AG20443 (cell line): ENCODE data around the gene NRXN3.
A peak's percentile ranks its signal among the peaks of the same experiment; 100 is the strongest.

Experiments used
- DNase-seq: peaks from one replicate; pipeline ENCODE4 v3.0.0; 2012; ENCODE audit warnings: low spot score, mixed read lengths

Gene NRXN3

GRCh38 chr14:78829274-78829673 lies 659.1 kb downstream of the NRXN3 start:
- DNase-seq, result no peak

GRCh38 chr14:78834766-78835451 lies 664.7 kb downstream of the NRXN3 start:
- no peak for DNase-seq

GRCh38 chr14:78835909-78836308 lies 665.7 kb downstream of the NRXN3 start:
- DNase-seq, result no peak

DNA sequence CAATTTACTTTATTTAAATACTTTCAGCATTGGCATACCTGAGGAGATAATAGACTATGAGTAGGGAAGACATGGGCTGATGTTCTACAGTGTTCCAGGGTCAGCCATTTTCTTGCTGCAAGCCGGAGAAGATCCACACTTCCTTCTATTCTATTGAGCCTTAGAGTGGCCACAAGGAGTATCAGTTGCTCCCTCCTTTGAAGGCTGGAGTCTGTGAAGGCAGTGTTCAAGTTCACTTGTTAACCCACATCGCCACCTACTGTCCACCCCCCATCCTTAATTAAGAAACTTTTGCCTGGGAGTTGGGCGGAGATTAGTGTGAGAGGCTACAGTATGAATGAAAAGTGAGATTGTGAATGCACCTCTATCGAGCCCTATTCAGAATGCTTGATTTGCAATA lies 666.6 kb downstream of the NRXN3 start:
- DNase-seq, result peak; percentile 61

- no peak for DNase-seq
Measured at GRCh38 chr14:78838959-78839358, 668.8 kb downstream of the NRXN3 start.

DNA sequence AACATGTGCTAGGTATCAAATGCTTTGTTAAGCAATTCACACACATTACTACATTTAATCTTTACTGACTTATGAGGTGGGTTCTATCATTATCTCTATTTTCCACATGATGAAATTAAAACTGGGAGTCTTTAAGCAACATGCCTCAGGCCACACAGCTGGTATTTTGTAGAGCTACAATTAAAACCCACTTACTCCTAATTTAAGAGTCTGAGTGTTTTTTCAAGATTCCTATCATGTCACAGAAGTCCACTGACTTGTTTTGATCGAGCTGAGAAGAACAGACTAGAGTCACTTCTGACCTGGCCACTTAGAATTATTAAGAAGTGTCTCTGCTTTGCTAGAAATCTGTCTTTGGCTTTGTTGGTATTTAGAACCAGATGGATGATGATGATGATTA lies 670.7 kb downstream of the NRXN3 start:
- DNase-seq, result no peak

DNA sequence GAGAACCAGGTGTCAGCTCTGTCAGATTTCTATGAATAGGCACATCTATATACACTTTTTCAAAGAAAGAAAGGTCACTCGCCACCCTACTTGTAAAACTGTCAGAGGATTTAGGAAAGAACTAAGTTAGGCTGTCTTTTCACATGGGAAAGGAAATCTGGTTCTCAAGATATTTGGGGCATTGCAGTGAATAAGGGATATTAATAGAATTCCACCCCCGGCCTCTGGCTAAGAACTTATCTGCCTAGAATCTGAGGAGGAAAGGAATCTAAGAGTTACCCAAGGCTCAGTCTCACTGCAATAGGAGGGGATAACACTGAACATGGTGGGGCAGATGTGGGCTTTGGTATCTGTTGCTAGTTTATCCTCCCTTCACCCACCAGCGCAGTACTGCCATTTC lies 677.6 kb downstream of the NRXN3 start:
- no peak for DNase-seq

GRCh38 chr14:78848234-78848820 lies 678.2 kb downstream of the NRXN3 start:
- DNase-seq, result peak; percentile 43

DNA sequence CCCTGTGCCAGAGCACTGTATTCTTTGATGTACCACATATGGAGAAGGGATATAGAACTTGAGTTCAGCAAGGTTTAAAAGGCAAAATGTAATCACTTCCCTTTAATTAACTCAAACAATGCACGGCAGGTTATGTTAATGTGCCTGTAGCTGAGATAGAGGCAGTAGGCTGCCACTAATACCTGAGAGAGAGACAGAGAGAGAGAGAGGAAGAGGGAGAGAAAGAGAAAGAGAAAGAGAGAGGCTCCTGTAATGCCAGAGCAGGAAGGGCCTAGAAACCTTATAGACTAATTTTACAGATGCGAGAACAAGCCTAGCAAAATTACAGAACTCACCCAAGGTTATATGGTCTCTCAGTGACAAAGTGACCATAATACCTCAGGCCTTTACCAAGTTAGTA lies 679.8 kb downstream of the NRXN3 start:
- no peak for DNase-seq

GRCh38 chr14:78851189-78851588 lies 681.0 kb downstream of the NRXN3 start:
- DNase-seq, result no peak

DNA sequence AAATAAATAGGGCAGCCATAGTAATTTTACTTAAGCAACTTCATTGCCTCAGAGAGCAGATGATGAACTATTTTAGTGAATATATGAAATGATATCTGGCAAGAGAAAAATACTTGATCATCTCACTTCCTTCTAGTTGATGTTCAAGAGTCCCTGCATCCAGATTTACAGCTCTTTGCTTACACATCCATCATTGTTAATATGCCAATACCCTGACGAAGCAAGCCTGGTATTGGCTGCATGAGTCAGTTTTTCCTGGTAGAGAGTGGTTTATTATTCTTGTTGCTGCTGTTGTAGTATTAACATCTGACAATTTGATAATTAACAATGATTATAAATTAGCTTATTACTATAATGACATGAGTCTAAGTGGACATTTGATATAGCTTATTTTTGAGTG lies 681.9 kb downstream of the NRXN3 start:
- no peak for DNase-seq

DNA sequence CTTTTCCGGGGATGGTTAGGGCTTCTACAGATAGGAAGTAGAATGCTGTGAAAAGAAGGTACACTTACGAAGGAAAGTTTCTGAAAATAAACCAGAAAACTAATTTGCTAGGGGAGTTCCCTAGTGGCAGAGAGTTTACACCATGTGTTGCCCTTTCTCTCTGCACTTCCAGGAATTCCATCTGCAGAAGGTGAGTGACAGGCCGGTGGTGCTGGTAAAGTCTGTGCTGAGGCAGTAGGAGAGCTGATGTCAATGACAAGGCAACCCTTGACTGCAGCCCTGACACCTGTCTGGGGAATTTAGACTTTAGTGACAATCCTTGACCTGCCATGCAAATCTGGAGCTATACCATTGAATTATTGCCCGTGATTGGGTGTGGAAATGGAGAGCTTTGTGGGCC lies 687.8 kb downstream of the NRXN3 start:
- no peak for DNase-seq

- DNase-seq, result peak; percentile 25
Measured at GRCh38 chr14:78863143-78863542, 693.0 kb downstream of the NRXN3 start.

- DNase-seq, result no peak
Measured at GRCh38 chr14:78872837-78873236, 702.7 kb downstream of the NRXN3 start.

GRCh38 chr14:78873581-78873980 lies 703.4 kb downstream of the NRXN3 start:
- DNase-seq, result no peak

- no peak for DNase-seq
Measured at GRCh38 chr14:78875049-78875448, 704.9 kb downstream of the NRXN3 start.

DNA sequence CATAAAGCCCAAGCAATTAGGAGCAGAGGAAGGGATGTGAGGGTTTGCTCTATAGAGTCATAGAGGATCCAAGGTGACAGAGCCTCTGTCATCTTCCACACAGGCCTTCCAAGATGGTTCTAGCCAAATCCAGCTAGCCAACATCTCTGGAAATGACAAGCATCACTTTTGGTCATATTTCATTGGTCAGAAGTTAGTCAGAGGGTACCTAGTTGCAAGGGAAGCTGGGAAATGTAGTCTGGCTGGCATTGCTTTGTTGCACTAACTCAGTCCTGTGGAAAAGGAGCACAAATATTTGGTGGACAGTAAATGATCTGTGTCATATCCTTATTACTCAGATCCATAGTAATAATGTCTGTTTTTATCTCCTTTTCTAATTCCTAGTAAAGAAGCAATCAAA lies 715.7 kb downstream of the NRXN3 start:
- DNase-seq, result no peak

- no peak for DNase-seq
Measured at GRCh38 chr14:78897443-78897842, 727.3 kb downstream of the NRXN3 start.

DNA sequence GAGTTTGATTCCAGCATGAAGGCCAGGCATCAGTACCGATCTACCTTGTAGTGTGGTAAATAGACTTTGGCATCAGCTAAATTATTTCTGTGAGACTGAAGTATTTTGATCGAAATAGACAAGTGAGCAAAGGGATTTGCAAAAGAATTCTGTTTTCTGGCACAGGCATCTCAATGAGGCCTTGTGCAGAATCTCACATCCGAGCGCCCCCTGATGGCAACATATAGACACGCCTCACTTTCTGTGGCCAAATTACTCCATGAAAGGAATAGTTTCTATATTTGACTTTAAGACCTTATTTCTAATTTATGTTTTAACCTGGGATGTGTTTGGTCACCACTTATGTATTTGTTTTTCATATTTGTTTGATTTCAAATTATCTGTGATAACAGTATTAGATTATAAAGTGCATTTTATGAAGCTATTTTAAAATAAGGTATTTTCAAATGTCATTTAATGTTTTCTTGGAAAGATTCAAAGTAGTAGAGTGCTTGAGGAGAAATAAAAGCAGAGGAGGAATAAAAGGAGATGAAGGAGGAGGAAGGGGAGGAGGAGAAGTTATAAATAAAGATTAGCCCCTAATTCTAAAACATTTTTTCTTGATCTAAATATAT lies 731.9 kb downstream of the NRXN3 start:
- peak; percentile 51 for DNase-seq

DNA sequence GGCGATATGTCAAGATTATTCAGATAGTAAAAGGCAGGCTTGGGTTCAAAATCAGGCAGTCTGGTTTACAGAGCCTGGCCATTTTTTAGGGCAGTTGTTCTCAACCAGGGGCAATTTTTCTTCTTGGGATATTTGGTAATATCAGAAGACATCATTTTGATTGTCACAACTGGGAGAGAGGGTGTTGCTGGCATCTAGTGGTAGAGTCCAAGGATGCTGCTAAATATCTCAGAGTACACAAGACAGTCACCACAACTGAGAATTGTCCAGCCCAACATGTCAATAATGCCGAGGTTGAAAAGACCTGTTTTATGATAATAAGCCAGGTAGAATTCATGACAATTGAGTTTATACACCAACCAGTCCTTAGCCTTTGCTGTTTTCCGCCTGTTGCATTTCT lies 733.9 kb downstream of the NRXN3 start:
- no peak for DNase-seq

- no peak for DNase-seq
Measured at GRCh38 chr14:78917462-78917861, 747.3 kb downstream of the NRXN3 start.

- DNase-seq, result no peak
Measured at GRCh38 chr14:78921856-78922255, 751.7 kb downstream of the NRXN3 start.

DNA sequence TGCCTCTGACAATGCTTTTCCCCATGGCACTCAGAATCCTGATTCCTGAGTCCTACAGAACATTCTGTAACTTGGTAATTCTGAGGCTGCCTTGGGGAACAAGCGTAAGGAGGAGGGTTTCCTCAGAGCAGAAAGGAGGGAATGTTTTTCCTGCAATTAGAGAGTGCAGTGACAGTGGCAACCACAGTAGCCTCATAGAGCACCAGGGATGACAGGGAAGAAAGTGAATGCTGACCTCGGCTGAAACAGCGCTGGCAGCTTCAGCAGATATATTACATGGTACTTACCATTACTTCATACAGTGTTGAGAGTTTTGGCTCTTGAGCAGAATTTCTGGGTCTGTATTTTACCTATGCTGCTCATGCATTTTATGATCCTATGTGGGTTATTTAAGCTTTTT lies 757.1 kb downstream of the NRXN3 start:
- no peak for DNase-seq

- DNase-seq, result no peak
Measured at GRCh38 chr14:78933166-78933565, 763.0 kb downstream of the NRXN3 start.
